GM23338 (cell line): ENCODE data around the gene ST6GALNAC3.

ENCODE experiments used
- CREB1 ChIP-seq: fragments of 250-450 bp; sonication (Bioruptor Pico); IDR thresholded peaks from 2 replicates; pipeline ENCODE4 v1.5.0; 2020; ENCODE audit warnings: low read depth, mild to moderate bottlenecking, moderate library complexity
- EZH2 ChIP-seq: fragments of 200-600 bp; sonication (generic); IDR thresholded peaks from one replicate; pipeline ENCODE4 v1.8.0; 2017; ENCODE audit warnings: antibody characterized with exemption, mild to moderate bottlenecking, low read depth; ENCODE audit not compliant: unreplicated experiment
- EZH2phosphoT487 ChIP-seq: fragments of 200-600 bp; sonication (generic); IDR thresholded peaks from one replicate; pipeline ENCODE4 v1.8.1; 2018; ENCODE audit warnings: antibody characterized with exemption; ENCODE audit not compliant: unreplicated experiment
- JUNB ChIP-seq: IDR thresholded peaks from one replicate; pipeline ENCODE4 v1.6.1; 2016; ENCODE audit warnings: antibody characterized with exemption; ENCODE audit not compliant: unreplicated experiment
- NANOG ChIP-seq: IDR thresholded peaks from 2 replicates; pipeline ENCODE4 v1.6.1; 2016; ENCODE audit warnings: antibody characterized with exemption, borderline replicate concordance
- POLR2AphosphoS5 ChIP-seq: IDR thresholded peaks from 2 replicates; pipeline ENCODE4 v1.6.1; 2016; ENCODE audit warnings: antibody characterized with exemption, low read depth
- STAT1 ChIP-seq: IDR thresholded peaks from one replicate; pipeline ENCODE4 v1.6.1; 2016; ENCODE audit warnings: antibody characterized with exemption; ENCODE audit not compliant: unreplicated experiment
- ZNF114 ChIP-seq: fragments of 250-450 bp; sonication (Bioruptor Pico); IDR thresholded peaks from 2 replicates; pipeline ENCODE4 v1.5.0; 2020; ENCODE audit warnings: mild to moderate bottlenecking, moderate library complexity
- ZNF331 ChIP-seq: fragments of 250-450 bp; sonication (Bioruptor Pico); IDR thresholded peaks from 2 replicates; pipeline ENCODE4 v1.5.0; 2020; ENCODE audit warnings: low read depth, mild to moderate bottlenecking, moderate library complexity
- TF ChIP-seq, protein P1 (sequence below), 2 experiments: fragments of 200-600 bp in 1 of 2; sonication (generic) in 1 of 2; conservative IDR thresholded peaks; 2 replicates each; pipeline versions ENCODE4 v1.5.1 to v1.6.1; 2016 to 2017; ENCODE audit warnings: antibody characterized with exemption in 2 of 2, low read depth in 2 of 2, mild to moderate bottlenecking in 2 of 2, moderate library complexity in 1 of 2
- TF ChIP-seq, protein P2 (sequence below): IDR thresholded peaks from one replicate; pipeline ENCODE4 v1.6.1; 2018; ENCODE audit warnings: antibody characterized with exemption; ENCODE audit not compliant: unreplicated experiment
- TF ChIP-seq, protein P3 (sequence below): fragments of 250-450 bp; sonication (Bioruptor Pico); IDR thresholded peaks from 2 replicates; pipeline ENCODE4 v1.5.0; 2020; ENCODE audit warnings: mild to moderate bottlenecking, moderate library complexity
- TF ChIP-seq, protein P4 (sequence below): IDR thresholded peaks from 2 replicates; pipeline ENCODE4 v1.6.1; 2016; ENCODE audit warnings: antibody characterized with exemption

DNA sequence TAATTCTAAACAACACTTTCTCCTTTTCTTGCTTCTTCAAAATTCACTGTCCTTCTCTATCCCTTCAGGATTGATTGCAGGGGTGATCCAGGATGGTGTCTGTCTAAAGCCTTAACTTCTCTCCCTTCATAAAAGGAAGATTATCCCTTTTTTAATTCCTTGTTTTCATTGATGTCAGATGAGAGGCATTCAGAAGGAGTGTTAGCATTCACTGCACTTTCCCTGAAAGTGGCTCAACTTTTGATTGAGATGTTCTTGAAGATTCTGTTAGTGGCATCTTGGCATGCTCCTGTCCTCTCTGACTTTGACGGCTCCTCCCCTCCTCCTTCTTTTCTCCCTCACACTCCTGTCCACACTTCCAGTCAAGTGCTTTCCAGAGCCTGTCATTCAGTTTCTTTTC is 71.6 kb downstream of the ST6GALNAC3 start:
- TF ChIP-seq, protein P1, sequence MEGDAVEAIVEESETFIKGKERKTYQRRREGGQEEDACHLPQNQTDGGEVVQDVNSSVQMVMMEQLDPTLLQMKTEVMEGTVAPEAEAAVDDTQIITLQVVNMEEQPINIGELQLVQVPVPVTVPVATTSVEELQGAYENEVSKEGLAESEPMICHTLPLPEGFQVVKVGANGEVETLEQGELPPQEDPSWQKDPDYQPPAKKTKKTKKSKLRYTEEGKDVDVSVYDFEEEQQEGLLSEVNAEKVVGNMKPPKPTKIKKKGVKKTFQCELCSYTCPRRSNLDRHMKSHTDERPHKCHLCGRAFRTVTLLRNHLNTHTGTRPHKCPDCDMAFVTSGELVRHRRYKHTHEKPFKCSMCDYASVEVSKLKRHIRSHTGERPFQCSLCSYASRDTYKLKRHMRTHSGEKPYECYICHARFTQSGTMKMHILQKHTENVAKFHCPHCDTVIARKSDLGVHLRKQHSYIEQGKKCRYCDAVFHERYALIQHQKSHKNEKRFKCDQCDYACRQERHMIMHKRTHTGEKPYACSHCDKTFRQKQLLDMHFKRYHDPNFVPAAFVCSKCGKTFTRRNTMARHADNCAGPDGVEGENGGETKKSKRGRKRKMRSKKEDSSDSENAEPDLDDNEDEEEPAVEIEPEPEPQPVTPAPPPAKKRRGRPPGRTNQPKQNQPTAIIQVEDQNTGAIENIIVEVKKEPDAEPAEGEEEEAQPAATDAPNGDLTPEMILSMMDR (conservative IDR thresholded peaks at IDR 0.05; ENCODE audit: low read depth in 2 of 2) = no peak
- TF ChIP-seq POLR2AphosphoS5 (no peak), EZH2 (no peak), CREB1 (CRISPR knock-in tag) (no peak), EZH2phosphoT487 (no peak), NANOG (no peak), JUNB (no peak), ZNF331 (CRISPR knock-in tag) (no peak), STAT1 (no peak), ZNF114 (CRISPR knock-in tag) (no peak)
- TF ChIP-seq, protein P2, sequence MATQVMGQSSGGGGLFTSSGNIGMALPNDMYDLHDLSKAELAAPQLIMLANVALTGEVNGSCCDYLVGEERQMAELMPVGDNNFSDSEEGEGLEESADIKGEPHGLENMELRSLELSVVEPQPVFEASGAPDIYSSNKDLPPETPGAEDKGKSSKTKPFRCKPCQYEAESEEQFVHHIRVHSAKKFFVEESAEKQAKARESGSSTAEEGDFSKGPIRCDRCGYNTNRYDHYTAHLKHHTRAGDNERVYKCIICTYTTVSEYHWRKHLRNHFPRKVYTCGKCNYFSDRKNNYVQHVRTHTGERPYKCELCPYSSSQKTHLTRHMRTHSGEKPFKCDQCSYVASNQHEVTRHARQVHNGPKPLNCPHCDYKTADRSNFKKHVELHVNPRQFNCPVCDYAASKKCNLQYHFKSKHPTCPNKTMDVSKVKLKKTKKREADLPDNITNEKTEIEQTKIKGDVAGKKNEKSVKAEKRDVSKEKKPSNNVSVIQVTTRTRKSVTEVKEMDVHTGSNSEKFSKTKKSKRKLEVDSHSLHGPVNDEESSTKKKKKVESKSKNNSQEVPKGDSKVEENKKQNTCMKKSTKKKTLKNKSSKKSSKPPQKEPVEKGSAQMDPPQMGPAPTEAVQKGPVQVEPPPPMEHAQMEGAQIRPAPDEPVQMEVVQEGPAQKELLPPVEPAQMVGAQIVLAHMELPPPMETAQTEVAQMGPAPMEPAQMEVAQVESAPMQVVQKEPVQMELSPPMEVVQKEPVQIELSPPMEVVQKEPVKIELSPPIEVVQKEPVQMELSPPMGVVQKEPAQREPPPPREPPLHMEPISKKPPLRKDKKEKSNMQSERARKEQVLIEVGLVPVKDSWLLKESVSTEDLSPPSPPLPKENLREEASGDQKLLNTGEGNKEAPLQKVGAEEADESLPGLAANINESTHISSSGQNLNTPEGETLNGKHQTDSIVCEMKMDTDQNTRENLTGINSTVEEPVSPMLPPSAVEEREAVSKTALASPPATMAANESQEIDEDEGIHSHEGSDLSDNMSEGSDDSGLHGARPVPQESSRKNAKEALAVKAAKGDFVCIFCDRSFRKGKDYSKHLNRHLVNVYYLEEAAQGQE = no peak
- TF ChIP-seq, protein P3, sequence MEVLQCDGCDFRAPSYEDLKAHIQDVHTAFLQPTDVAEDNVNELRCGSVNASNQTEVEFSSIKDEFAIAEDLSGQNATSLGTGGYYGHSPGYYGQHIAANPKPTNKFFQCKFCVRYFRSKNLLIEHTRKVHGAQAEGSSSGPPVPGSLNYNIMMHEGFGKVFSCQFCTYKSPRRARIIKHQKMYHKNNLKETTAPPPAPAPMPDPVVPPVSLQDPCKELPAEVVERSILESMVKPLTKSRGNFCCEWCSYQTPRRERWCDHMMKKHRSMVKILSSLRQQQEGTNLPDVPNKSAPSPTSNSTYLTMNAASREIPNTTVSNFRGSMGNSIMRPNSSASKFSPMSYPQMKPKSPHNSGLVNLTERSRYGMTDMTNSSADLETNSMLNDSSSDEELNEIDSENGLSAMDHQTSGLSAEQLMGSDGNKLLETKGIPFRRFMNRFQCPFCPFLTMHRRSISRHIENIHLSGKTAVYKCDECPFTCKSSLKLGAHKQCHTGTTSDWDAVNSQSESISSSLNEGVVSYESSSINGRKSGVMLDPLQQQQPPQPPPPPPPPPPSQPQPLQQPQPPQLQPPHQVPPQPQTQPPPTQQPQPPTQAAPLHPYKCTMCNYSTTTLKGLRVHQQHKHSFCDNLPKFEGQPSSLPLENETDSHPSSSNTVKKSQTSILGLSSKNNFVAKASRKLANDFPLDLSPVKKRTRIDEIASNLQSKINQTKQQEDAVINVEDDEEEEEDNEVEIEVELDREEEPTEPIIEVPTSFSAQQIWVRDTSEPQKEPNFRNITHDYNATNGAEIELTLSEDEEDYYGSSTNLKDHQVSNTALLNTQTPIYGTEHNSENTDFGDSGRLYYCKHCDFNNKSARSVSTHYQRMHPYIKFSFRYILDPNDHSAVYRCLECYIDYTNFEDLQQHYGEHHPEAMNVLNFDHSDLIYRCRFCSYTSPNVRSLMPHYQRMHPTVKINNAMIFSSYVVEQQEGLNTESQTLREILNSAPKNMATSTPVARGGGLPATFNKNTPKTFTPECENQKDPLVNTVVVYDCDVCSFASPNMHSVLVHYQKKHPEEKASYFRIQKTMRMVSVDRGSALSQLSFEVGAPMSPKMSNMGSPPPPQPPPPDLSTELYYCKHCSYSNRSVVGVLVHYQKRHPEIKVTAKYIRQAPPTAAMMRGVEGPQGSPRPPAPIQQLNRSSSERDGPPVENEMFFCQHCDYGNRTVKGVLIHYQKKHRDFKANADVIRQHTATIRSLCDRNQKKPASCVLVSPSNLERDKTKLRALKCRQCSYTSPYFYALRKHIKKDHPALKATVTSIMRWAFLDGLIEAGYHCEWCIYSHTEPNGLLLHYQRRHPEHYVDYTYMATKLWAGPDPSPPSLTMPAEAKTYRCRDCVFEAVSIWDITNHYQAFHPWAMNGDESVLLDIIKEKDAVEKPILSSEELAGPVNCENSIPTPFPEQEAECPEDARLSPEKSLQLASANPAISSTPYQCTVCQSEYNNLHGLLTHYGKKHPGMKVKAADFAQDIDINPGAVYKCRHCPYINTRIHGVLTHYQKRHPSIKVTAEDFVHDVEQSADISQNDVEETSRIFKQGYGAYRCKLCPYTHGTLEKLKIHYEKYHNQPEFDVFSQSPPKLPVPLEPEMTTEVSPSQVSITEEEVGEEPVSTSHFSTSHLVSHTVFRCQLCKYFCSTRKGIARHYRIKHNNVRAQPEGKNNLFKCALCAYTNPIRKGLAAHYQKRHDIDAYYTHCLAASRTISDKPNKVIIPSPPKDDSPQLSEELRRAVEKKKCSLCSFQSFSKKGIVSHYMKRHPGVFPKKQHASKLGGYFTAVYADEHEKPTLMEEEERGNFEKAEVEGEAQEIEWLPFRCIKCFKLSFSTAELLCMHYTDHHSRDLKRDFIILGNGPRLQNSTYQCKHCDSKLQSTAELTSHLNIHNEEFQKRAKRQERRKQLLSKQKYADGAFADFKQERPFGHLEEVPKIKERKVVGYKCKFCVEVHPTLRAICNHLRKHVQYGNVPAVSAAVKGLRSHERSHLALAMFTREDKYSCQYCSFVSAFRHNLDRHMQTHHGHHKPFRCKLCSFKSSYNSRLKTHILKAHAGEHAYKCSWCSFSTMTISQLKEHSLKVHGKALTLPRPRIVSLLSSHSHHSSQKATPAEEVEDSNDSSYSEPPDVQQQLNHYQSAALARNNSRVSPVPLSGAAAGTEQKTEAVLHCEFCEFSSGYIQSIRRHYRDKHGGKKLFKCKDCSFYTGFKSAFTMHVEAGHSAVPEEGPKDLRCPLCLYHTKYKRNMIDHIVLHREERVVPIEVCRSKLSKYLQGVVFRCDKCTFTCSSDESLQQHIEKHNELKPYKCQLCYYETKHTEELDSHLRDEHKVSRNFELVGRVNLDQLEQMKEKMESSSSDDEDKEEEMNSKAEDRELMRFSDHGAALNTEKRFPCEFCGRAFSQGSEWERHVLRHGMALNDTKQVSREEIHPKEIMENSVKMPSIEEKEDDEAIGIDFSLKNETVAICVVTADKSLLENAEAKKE (CRISPR knock-in tag) = no peak
- TF ChIP-seq, protein P4, sequence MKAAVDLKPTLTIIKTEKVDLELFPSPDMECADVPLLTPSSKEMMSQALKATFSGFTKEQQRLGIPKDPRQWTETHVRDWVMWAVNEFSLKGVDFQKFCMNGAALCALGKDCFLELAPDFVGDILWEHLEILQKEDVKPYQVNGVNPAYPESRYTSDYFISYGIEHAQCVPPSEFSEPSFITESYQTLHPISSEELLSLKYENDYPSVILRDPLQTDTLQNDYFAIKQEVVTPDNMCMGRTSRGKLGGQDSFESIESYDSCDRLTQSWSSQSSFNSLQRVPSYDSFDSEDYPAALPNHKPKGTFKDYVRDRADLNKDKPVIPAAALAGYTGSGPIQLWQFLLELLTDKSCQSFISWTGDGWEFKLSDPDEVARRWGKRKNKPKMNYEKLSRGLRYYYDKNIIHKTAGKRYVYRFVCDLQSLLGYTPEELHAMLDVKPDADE = no peak
